GM12874 (cell line): ENCODE results near the gene WNT11.

Experiments
- CTCF ChIP-seq: IDR thresholded peaks from 2 replicates; pipeline ENCODE4 v1.5.1; 2011; ENCODE audit warnings: low read depth, mild to moderate bottlenecking, control low read depth, low read length, moderate library complexity; ENCODE audit not compliant: insufficient read depth

Gene WNT11

GRCh38 chr11:76242004-76242779, 35.9 kb upstream of the WNT11 start:
- TF ChIP-seq CTCF, result no peak

- TF ChIP-seq CTCF, result no peak
Measured at GRCh38 chr11:76241243-76242000, 35.1 kb upstream of the WNT11 start.

- no peak for TF ChIP-seq CTCF
Measured at GRCh38 chr11:76240666-76241065, 34.4 kb upstream of the WNT11 start.

- no peak for TF ChIP-seq CTCF
Measured at GRCh38 chr11:76240161-76240540, 33.8 kb upstream of the WNT11 start.

- no peak for TF ChIP-seq CTCF
Measured at GRCh38 chr11:76239483-76240160, 33.3 kb upstream of the WNT11 start.

- no peak for TF ChIP-seq CTCF
Measured at GRCh38 chr11:76238551-76238950, 32.2 kb upstream of the WNT11 start.

- no peak for TF ChIP-seq CTCF
Measured at GRCh38 chr11:76237914-76238313, 31.6 kb upstream of the WNT11 start.
